ENCODE measurements around the gene CENPH. TPM values are rescaled to one million over a fixed set of nuclear protein-coding genes. Genes with fewer than 3 reads are reported as not detected.
"Not testable (repeated sequence)": the region's sequence is repeated elsewhere in the genome, so short reads cannot be mapped to it uniquely, and the experiment has no call there.

Gene CENPH
- total RNA-seq, 6 experiments from 2014 or later, result 10.7 to 21.0 (median 20.1) TPM

- Mint-ChIP-seq H3K4me3 (peak overlapping the region; percentile 98), H3K9me3 (no peaks in the 10 kb centered on the region; the same call in 1 of the 2 replicates), H3K27ac (peak overlapping the region; percentile 93), H3K36me3 (ENCODE audit: low read depth) (peaks cover 38% of the 10 kb centered on the region), H3K27me3 (ENCODE audit: insufficient read depth) (peaks cover 2% of the 10 kb centered on the region; the same call in 1 of the 2 replicates), H3K4me1 (ENCODE audit: low read depth) (peaks cover 53% of the 10 kb centered on the region)
- TF ChIP-seq CTCF (IDR thresholded peaks at IDR 0.05), result no peak
- no peak for DNase-seq
Observed at GRCh38 chr5:69167493-69167855, 21.9 kb upstream of the CENPH start.

DNA sequence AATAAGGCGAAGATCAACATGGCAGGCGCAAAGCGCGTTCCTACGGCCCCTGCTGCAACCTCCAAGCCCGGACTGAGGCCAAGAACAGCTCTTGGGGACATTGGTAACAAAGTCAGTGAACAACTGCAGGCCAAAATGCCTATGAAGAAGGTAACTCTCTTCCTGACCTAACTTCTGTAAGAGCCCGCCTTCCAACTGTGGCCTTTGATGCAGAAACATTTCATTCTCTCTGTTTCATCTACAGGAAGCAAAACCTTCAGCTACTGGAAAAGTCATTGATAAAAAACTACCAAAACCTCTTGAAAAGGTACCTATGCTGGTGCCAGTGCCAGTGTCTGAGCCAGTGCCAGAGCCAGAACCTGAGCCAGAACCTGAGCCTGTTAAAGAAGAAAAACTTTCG is 21.5 kb upstream of the CENPH start:
- Mint-ChIP-seq H3K9me3 (no peaks in the 10 kb centered on the region; the same call in 1 of the 2 replicates), H3K4me1 (ENCODE audit: low read depth) (peaks cover 58% of the 10 kb centered on the region), H3K27ac (peak overlapping the region; percentile 93), H3K27me3 (ENCODE audit: insufficient read depth) (peaks cover 2% of the 10 kb centered on the region; the same call in 1 of the 2 replicates), H3K4me3 (peak overlapping the region; percentile 98), H3K36me3 (ENCODE audit: low read depth) (peaks cover 38% of the 10 kb centered on the region)
- TF ChIP-seq CTCF (IDR thresholded peaks at IDR 0.05), result no peak
- DNase-seq, result no peak

DNA sequence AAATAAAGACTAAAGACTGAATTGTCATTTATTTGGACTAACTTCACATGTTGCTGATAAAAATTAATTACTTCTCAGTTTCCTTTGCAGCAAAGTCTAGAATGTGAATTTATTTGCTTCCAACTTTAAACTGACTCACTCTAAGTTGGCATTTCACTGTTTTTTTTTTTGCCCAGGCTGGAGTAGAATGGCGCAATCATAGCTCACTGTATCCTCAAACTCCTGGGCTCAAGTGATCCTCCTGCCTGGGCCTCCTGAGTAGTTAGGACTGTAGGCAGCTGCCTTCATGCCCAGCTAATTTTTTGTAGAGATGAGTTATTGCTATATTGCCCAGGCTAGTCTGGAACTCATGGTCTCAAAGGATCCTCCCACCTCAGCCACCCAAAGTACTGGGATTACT is 18.9 kb upstream of the CENPH start:
- Mint-ChIP-seq H3K27ac (peak overlapping the region; percentile 57; the same call in 1 of the 2 replicates), H3K4me1 (ENCODE audit: low read depth) (peaks cover 61% of the 10 kb centered on the region), H3K4me3 (peak overlapping the region; percentile 4; the same call in 1 of the 2 replicates), H3K27me3 (ENCODE audit: insufficient read depth) (peaks cover 2% of the 10 kb centered on the region; the same call in 1 of the 2 replicates), H3K9me3 (no peaks in the 10 kb centered on the region; the same call in 1 of the 2 replicates), H3K36me3 (ENCODE audit: low read depth) (peaks cover 50% of the 10 kb centered on the region)
- no peak for TF ChIP-seq CTCF (IDR thresholded peaks at IDR 0.05)
- DNase-seq, result no peak

DNA sequence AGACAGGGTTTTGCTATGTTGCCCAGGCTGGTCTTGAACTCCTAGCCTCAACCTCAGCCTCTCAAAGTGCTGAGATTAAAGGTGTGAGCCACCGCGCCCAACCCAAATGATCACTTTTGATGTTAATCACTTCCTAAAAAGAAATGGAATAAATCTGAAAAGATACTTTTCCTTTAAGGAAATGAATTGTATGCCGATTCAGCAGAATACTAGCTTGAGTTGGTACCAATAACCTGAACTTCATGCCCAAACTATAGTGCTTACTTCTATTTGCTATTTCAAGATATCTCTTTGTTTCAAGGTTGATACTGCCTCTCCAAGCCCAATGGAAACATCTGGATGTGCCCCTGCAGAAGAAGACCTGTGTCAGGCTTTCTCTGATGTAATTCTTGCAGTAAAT is 18.4 kb upstream of the CENPH start:
- Mint-ChIP-seq H3K27me3 (ENCODE audit: insufficient read depth) (peaks cover 2% of the 10 kb centered on the region; the same call in 1 of the 2 replicates), H3K36me3 (ENCODE audit: low read depth) (peaks cover 50% of the 10 kb centered on the region), H3K27ac (no peak overlapping the region; the same call in 1 of the 2 replicates), H3K4me3 (peak overlapping the region; percentile 4; the same call in 1 of the 2 replicates), H3K9me3 (no peaks in the 10 kb centered on the region; the same call in 1 of the 2 replicates), H3K4me1 (ENCODE audit: low read depth) (peaks cover 58% of the 10 kb centered on the region)
- DNase-seq, result no peak
- TF ChIP-seq CTCF (IDR thresholded peaks at IDR 0.05), result no peak

GRCh38 chr5:69181659-69182293 is 7.6 kb upstream of the CENPH start:
- peaks cover 16% of the 10 kb centered on the region; the same call in 1 of the 2 replicates for H3K36me3 Mint-ChIP-seq (ENCODE audit: low read depth)
- not testable (repeated sequence) for H3K9me3 Mint-ChIP-seq; H3K27ac Mint-ChIP-seq; DNase-seq; H3K27me3 Mint-ChIP-seq (ENCODE audit: insufficient read depth); H3K4me3 Mint-ChIP-seq; H3K4me1 Mint-ChIP-seq (ENCODE audit: low read depth)

- peaks cover 7% of the 10 kb centered on the region; the same call in 1 of the 2 replicates for H3K4me1 Mint-ChIP-seq (ENCODE audit: low read depth)
- H3K9me3 Mint-ChIP-seq, result no peaks in the 10 kb centered on the region; the same call in 1 of the 2 replicates
- no peak for DNase-seq
- no peaks in the 10 kb centered on the region for H3K27me3 Mint-ChIP-seq (ENCODE audit: insufficient read depth)
- no peak for TF ChIP-seq CTCF (IDR thresholded peaks at IDR 0.05)
- no peak overlapping the region for H3K27ac Mint-ChIP-seq
- peaks cover 9% of the 10 kb centered on the region; the same call in 1 of the 2 replicates for H3K36me3 Mint-ChIP-seq (ENCODE audit: low read depth)
- no peak overlapping the region for H3K4me3 Mint-ChIP-seq
Observed at GRCh38 chr5:69184621-69185020, 4.8 kb upstream of the CENPH start.

Measured in HFFc6 (cell line).